ENCODE results near the gene KCNJ15.
"Not testable (repeated sequence)": the region's sequence is repeated elsewhere in the genome, so short reads cannot be mapped to it uniquely, and the experiment has no call there.

Gene KCNJ15

GRCh38 chr21:38228537-38228936 lies 28.3 kb upstream of the KCNJ15 start:
- WGBS, 2 experiments (ENCODE audit: insufficient coverage in 2 of 2): 96 to 100% methylated on average over 3 of the region's 3 CpGs
- H3K4me3 ChIP-seq (ENCODE audit: extremely low read depth, insufficient read depth, low read length, poor library complexity, severe bottlenecking): no peak overlapping the region
- no peaks in the 10 kb centered on the region for H3K4me1 ChIP-seq (ENCODE audit: control insufficient read depth, insufficient read depth, low read length, poor library complexity, severe bottlenecking)
- H3K9me3 ChIP-seq (ENCODE audit: control insufficient read depth, low read length): peaks cover 49% of the 10 kb centered on the region
- H3K36me3 ChIP-seq (ENCODE audit: control insufficient read depth, insufficient read depth, low read length): no peaks in the 10 kb centered on the region
- no peak overlapping the region for H3K27ac ChIP-seq (ENCODE audit: low read depth, low read length, severe bottlenecking)

GRCh38 chr21:38229260-38229877 lies 27.4 kb upstream of the KCNJ15 start:
- Histone ChIP-seq H3K36me3 (ENCODE audit: control insufficient read depth, insufficient read depth, low read length) (no peaks in the 10 kb centered on the region), H3K4me1 (ENCODE audit: control insufficient read depth, insufficient read depth, low read length, poor library complexity, severe bottlenecking) (no peaks in the 10 kb centered on the region), H3K9me3 (ENCODE audit: control insufficient read depth, low read length) (peaks cover 40% of the 10 kb centered on the region), H3K4me3 (ENCODE audit: extremely low read depth, insufficient read depth, low read length, poor library complexity, severe bottlenecking) (no peak overlapping the region), H3K27ac (ENCODE audit: low read depth, low read length, severe bottlenecking) (no peak overlapping the region)
- WGBS, 2 experiments (ENCODE audit: insufficient coverage in 2 of 2): 84 to 100% methylated on average over 5 of the region's 9 CpGs

GRCh38 chr21:38234395-38235142 lies 22.2 kb upstream of the KCNJ15 start:
- Histone ChIP-seq H3K36me3 (ENCODE audit: control insufficient read depth, insufficient read depth, low read length) (no peaks in the 10 kb centered on the region), H3K4me3 (ENCODE audit: extremely low read depth, insufficient read depth, low read length, poor library complexity, severe bottlenecking) (no peak overlapping the region), H3K4me1 (ENCODE audit: control insufficient read depth, insufficient read depth, low read length, poor library complexity, severe bottlenecking) (no peaks in the 10 kb centered on the region), H3K27ac (ENCODE audit: low read depth, low read length, severe bottlenecking) (no peak overlapping the region), H3K9me3 (ENCODE audit: control insufficient read depth, low read length) (peaks cover 12% of the 10 kb centered on the region)
- WGBS, 2 experiments (ENCODE audit: insufficient coverage in 2 of 2): 50 to 66% methylated on average over 2 to 4 of the region's 6 CpGs

GRCh38 chr21:38235251-38235650 lies 21.5 kb upstream of the KCNJ15 start:
- WGBS, 2 experiments (ENCODE audit: insufficient coverage in 2 of 2): 94% methylated on average over 8 of the region's 9 CpGs
- not testable (repeated sequence) for H3K4me1 ChIP-seq (ENCODE audit: control insufficient read depth, insufficient read depth, low read length, poor library complexity, severe bottlenecking); H3K9me3 ChIP-seq (ENCODE audit: control insufficient read depth, low read length); H3K4me3 ChIP-seq (ENCODE audit: extremely low read depth, insufficient read depth, low read length, poor library complexity, severe bottlenecking); H3K27ac ChIP-seq (ENCODE audit: low read depth, low read length, severe bottlenecking); H3K36me3 ChIP-seq (ENCODE audit: control insufficient read depth, insufficient read depth, low read length)

- Histone ChIP-seq H3K27ac (ENCODE audit: low read depth, low read length, severe bottlenecking) (no peak overlapping the region), H3K4me3 (ENCODE audit: extremely low read depth, insufficient read depth, low read length, poor library complexity, severe bottlenecking) (no peak overlapping the region), H3K4me1 (ENCODE audit: control insufficient read depth, insufficient read depth, low read length, poor library complexity, severe bottlenecking) (no peaks in the 10 kb centered on the region), H3K9me3 (ENCODE audit: control insufficient read depth, low read length) (peaks cover 4% of the 10 kb centered on the region), H3K36me3 (ENCODE audit: control insufficient read depth, insufficient read depth, low read length) (no peaks in the 10 kb centered on the region)
- WGBS, 2 experiments (ENCODE audit: insufficient coverage in 2 of 2): no CpG with 5 or more reads among the region's 2 CpGs
Observed at GRCh38 chr21:38236232-38236631, 20.6 kb upstream of the KCNJ15 start.

GRCh38 chr21:38239672-38240071 lies 17.1 kb upstream of the KCNJ15 start:
- Histone ChIP-seq H3K9me3 (ENCODE audit: control insufficient read depth, low read length) (no peaks in the 10 kb centered on the region), H3K27ac (ENCODE audit: low read depth, low read length, severe bottlenecking) (no peak overlapping the region), H3K36me3 (ENCODE audit: control insufficient read depth, insufficient read depth, low read length) (no peaks in the 10 kb centered on the region), H3K4me3 (ENCODE audit: extremely low read depth, insufficient read depth, low read length, poor library complexity, severe bottlenecking) (no peak overlapping the region), H3K4me1 (ENCODE audit: control insufficient read depth, insufficient read depth, low read length, poor library complexity, severe bottlenecking) (peaks cover under 1% of the 10 kb centered on the region)
- 85 to 87% methylated on average over 3 of the region's 4 CpGs for WGBS, 2 experiments (ENCODE audit: insufficient coverage in 2 of 2)

- H3K4me1 ChIP-seq (ENCODE audit: control insufficient read depth, insufficient read depth, low read length, poor library complexity, severe bottlenecking): peaks cover 5% of the 10 kb centered on the region
- WGBS, 2 experiments (ENCODE audit: insufficient coverage in 2 of 2): no CpG with 5 or more reads among the region's 1 CpG
- no peaks in the 10 kb centered on the region for H3K9me3 ChIP-seq (ENCODE audit: control insufficient read depth, low read length)
- no peak overlapping the region for H3K4me3 ChIP-seq (ENCODE audit: extremely low read depth, insufficient read depth, low read length, poor library complexity, severe bottlenecking)
- no peaks in the 10 kb centered on the region for H3K36me3 ChIP-seq (ENCODE audit: control insufficient read depth, insufficient read depth, low read length)
- H3K27ac ChIP-seq (ENCODE audit: low read depth, low read length, severe bottlenecking): no peak overlapping the region
Observed at GRCh38 chr21:38240129-38240528, 16.7 kb upstream of the KCNJ15 start.

GRCh38 chr21:38241029-38241740 lies 15.6 kb upstream of the KCNJ15 start:
- Histone ChIP-seq H3K4me1 (ENCODE audit: control insufficient read depth, insufficient read depth, low read length, poor library complexity, severe bottlenecking) (peaks cover 6% of the 10 kb centered on the region), H3K36me3 (ENCODE audit: control insufficient read depth, insufficient read depth, low read length) (no peaks in the 10 kb centered on the region), H3K27ac (ENCODE audit: low read depth, low read length, severe bottlenecking) (no peak overlapping the region), H3K9me3 (ENCODE audit: control insufficient read depth, low read length) (no peaks in the 10 kb centered on the region), H3K4me3 (ENCODE audit: extremely low read depth, insufficient read depth, low read length, poor library complexity, severe bottlenecking) (no peak overlapping the region)
- 93 to 96% methylated on average over 5 to 7 of the region's 10 CpGs for WGBS, 2 experiments (ENCODE audit: insufficient coverage in 2 of 2)

- H3K27ac ChIP-seq (ENCODE audit: low read depth, low read length, severe bottlenecking): no peak overlapping the region
- no peaks in the 10 kb centered on the region for H3K36me3 ChIP-seq (ENCODE audit: control insufficient read depth, insufficient read depth, low read length)
- WGBS, 2 experiments (ENCODE audit: insufficient coverage in 2 of 2): 86 to 100% methylated on average over 1 to 4 of the region's 5 CpGs
Observed at GRCh38 chr21:38242061-38242460, 14.7 kb upstream of the KCNJ15 start.

GRCh38 chr21:38243732-38244406 lies 12.9 kb upstream of the KCNJ15 start:
- H3K27ac ChIP-seq (ENCODE audit: low read depth, low read length, severe bottlenecking): no peak overlapping the region
- no peaks in the 10 kb centered on the region for H3K36me3 ChIP-seq (ENCODE audit: control insufficient read depth, insufficient read depth, low read length)
- no peak overlapping the region for H3K4me3 ChIP-seq (ENCODE audit: extremely low read depth, insufficient read depth, low read length, poor library complexity, severe bottlenecking)
- WGBS, 2 experiments (ENCODE audit: insufficient coverage in 2 of 2): 96 to 100% methylated on average over 2 to 3 of the region's 7 CpGs
- peaks cover 6% of the 10 kb centered on the region for H3K4me1 ChIP-seq (ENCODE audit: control insufficient read depth, insufficient read depth, low read length, poor library complexity, severe bottlenecking)
- no peaks in the 10 kb centered on the region for H3K9me3 ChIP-seq (ENCODE audit: control insufficient read depth, low read length)

More at GRCh38 chr21:38242061-38242460, 14.7 kb upstream of the KCNJ15 start:
- H3K4me1 ChIP-seq (ENCODE audit: control insufficient read depth, insufficient read depth, low read length, poor library complexity, severe bottlenecking): peaks cover 6% of the 10 kb centered on the region
- no peak overlapping the region for H3K4me3 ChIP-seq (ENCODE audit: extremely low read depth, insufficient read depth, low read length, poor library complexity, severe bottlenecking)
- H3K9me3 ChIP-seq (ENCODE audit: control insufficient read depth, low read length): no peaks in the 10 kb centered on the region

Measured in mesodermal cell (in vitro differentiated cells).